SK-N-DZ (cell line): ENCODE measurements around the gene MYO1D.
A peak's percentile ranks its signal among the peaks of the same experiment; 100 is the strongest.
"Not testable (repeated sequence)": the region's sequence is repeated elsewhere in the genome, so short reads cannot be mapped to it uniquely, and the experiment has no call there.

ENCODE experiments used
- DNase-seq: peaks from one replicate; pipeline ENCODE4 v3.0.0-alpha.2; 2015; ENCODE audit warnings: low spot score

MYO1D gene

GRCh38 chr17:32529604-32530003, 347.3 kb downstream of the MYO1D start:
- DNase-seq, result no peak

- DNase-seq, result no peak
These were observed 348.1 kb downstream of the MYO1D start for GRCh38 chr17:32528825-32529224.

- no peak for DNase-seq
These were observed 349.8 kb downstream of the MYO1D start for GRCh38 chr17:32527146-32527545.

GRCh38 chr17:32525122-32525521, 351.8 kb downstream of the MYO1D start:
- no peak for DNase-seq

GRCh38 chr17:32524553-32524880, 352.4 kb downstream of the MYO1D start:
- DNase-seq, result not testable (repeated sequence)

- DNase-seq, result no peak
These were observed 352.9 kb downstream of the MYO1D start for GRCh38 chr17:32523827-32524552.

- DNase-seq, result no peak
These were observed 353.8 kb downstream of the MYO1D start for GRCh38 chr17:32523017-32523680.

- DNase-seq, result no peak
These were observed 356.1 kb downstream of the MYO1D start for GRCh38 chr17:32520737-32521404.

- DNase-seq, result peak; percentile 44
These were observed 356.7 kb downstream of the MYO1D start for GRCh38 chr17:32520104-32520701.

GRCh38 chr17:32519228-32520103, 357.5 kb downstream of the MYO1D start:
- peak; percentile 74 for DNase-seq

GRCh38 chr17:32518646-32519227, 358.2 kb downstream of the MYO1D start:
- DNase-seq, result no peak

GRCh38 chr17:32517982-32518381, 358.9 kb downstream of the MYO1D start:
- no peak for DNase-seq

GRCh38 chr17:32516940-32517701, 359.8 kb downstream of the MYO1D start:
- DNase-seq, result no peak

- DNase-seq, result no peak
These were observed 360.5 kb downstream of the MYO1D start for GRCh38 chr17:32516450-32516849.

- no peak for DNase-seq
These were observed 361.1 kb downstream of the MYO1D start for GRCh38 chr17:32515677-32516383.

GRCh38 chr17:32514606-32515005, 362.3 kb downstream of the MYO1D start:
- no peak for DNase-seq

- no peak for DNase-seq
These were observed 363.3 kb downstream of the MYO1D start for GRCh38 chr17:32513579-32513978.

GRCh38 chr17:32512328-32512727, 364.6 kb downstream of the MYO1D start:
- DNase-seq, result no peak

GRCh38 chr17:32510466-32510865, 366.5 kb downstream of the MYO1D start:
- no peak for DNase-seq

GRCh38 chr17:32508926-32509325, 368.0 kb downstream of the MYO1D start:
- no peak for DNase-seq
